NB4 (cell line): ENCODE measurements around the gene CBX7.

ENCODE experiments used
- MYC ChIP-seq: IDR thresholded peaks from 2 replicates; pipeline ENCODE4 v1.6.1; 2011; ENCODE audit warnings: low read depth, low read length
- POLR2A ChIP-seq: IDR thresholded peaks from 2 replicates; pipeline ENCODE4 v1.6.1; 2011; ENCODE audit warnings: mild to moderate bottlenecking; ENCODE audit not compliant: insufficient read length; ENCODE audit errors: extremely low read depth
- TF ChIP-seq, protein P1 (sequence below): IDR thresholded peaks from one replicate; pipeline ENCODE4 v1.5.1; 2012; ENCODE audit warnings: low read depth, low read length
- TF ChIP-seq, protein P2 (sequence below): IDR thresholded peaks from 2 replicates; pipeline ENCODE4 v1.6.1; 2011; ENCODE audit warnings: low read depth, low read length

DNA sequence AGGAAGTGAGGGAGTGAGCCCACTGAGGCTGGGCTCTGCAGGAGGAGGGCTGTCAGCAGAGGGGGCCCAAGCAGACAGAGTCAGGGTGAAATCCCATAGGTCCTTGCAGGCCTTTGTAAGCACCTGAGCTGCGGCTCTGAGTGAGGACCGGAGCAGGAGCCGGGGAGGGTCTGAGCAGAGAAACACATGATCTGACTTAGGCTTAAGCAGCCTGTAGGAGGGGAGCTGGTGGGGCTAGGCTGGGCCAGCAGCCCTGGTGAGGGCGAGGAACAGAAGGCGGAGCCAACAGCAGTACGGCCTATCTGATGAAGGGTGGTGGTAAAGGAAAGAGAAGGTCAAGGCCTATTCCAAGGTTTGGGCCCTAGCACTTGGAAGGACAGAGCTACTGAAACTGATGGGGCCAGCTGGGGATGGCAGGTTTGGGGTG, 26.9 kb upstream of the CBX7 start:
- TF ChIP-seq, protein P1, sequence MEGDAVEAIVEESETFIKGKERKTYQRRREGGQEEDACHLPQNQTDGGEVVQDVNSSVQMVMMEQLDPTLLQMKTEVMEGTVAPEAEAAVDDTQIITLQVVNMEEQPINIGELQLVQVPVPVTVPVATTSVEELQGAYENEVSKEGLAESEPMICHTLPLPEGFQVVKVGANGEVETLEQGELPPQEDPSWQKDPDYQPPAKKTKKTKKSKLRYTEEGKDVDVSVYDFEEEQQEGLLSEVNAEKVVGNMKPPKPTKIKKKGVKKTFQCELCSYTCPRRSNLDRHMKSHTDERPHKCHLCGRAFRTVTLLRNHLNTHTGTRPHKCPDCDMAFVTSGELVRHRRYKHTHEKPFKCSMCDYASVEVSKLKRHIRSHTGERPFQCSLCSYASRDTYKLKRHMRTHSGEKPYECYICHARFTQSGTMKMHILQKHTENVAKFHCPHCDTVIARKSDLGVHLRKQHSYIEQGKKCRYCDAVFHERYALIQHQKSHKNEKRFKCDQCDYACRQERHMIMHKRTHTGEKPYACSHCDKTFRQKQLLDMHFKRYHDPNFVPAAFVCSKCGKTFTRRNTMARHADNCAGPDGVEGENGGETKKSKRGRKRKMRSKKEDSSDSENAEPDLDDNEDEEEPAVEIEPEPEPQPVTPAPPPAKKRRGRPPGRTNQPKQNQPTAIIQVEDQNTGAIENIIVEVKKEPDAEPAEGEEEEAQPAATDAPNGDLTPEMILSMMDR = no peak
- TF ChIP-seq, protein P2, sequence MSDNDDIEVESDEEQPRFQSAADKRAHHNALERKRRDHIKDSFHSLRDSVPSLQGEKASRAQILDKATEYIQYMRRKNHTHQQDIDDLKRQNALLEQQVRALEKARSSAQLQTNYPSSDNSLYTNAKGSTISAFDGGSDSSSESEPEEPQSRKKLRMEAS = no peak
- TF ChIP-seq MYC = no peak
- no peak for TF ChIP-seq POLR2A
